ENCODE measurements around the gene PBX1. TPM values are rescaled to one million over a fixed set of nuclear protein-coding genes. Genes with fewer than 3 reads are reported as not detected.

PBX1 gene
- total and polyA plus RNA-seq, 2 of the 4 experiments (the other 2 are of a cell fraction) = 13.9 to 17.9 TPM

- no peak overlapping the region for H3K56ac ChIP-seq (ENCODE audit: extremely low read depth, insufficient read depth, low read length)
- peaks cover 8% of the 10 kb centered on the region; the same call in 1 of the 2 replicates for H4K20me1 ChIP-seq (ENCODE audit: insufficient read depth, low read length)
- H2BK20ac ChIP-seq (ENCODE audit: low read depth, low read length) = no peak overlapping the region
- no peak overlapping the region for H3K4me2 ChIP-seq (ENCODE audit: low read depth, low read length)
- no TSS peak for BruUV-seq (replicated peaks)
- H2AK5ac ChIP-seq (ENCODE audit: low read depth, low read length) = no peak overlapping the region
- 0 out of 4 replicates have a peak, but pooled peaks cover 5 to 11% of the 10 kb centered on the region in 2 experiments for H3K79me1 ChIP-seq (ENCODE audit: low read depth in 1 of 2, low read length in 2 of 2)
- no peak overlapping the region for H2BK120ac ChIP-seq (ENCODE audit: low read depth, low read length)
- no peak overlapping the region for H4K91ac ChIP-seq (ENCODE audit: insufficient read depth, low read depth, low read length)
- no peak overlapping the region for H3K27ac ChIP-seq (ENCODE audit: insufficient read depth, low read length)
- DNase-seq (no peak), ATAC-seq (ENCODE audit: low read depth) (no peak)
- no peaks in the 10 kb centered on the region for H3K27me3 ChIP-seq (ENCODE audit: control insufficient read depth, insufficient read depth, low read length)
- dilution Hi-C loops (cut with HindIII; ENCODE audit: low sequenced_read_pairs, unreplicated experiment) (no loop called here), in situ Hi-C loops (cut with MboI; ENCODE audit: low sequenced_read_pairs) (no loop called here), intact Hi-C loops (cut with micrococcal nuclease) (no loop called here)
- H3K18ac ChIP-seq (ENCODE audit: low read depth, low read length) = no peak overlapping the region
- H3K9me1 ChIP-seq (ENCODE audit: insufficient read depth, low read length) = 0 out of 2 replicates have a peak, but pooled peaks cover 3% of the 10 kb centered on the region
- peaks cover 4% of the 10 kb centered on the region; the same call in 1 of the 2 replicates for H3K4me1 ChIP-seq (ENCODE audit: control insufficient read depth, insufficient read depth, low read length)
- POLR2A ChIA-PET (ENCODE audit: unreplicated experiment) = no interaction called here
- no peak overlapping the region for H3K9ac ChIP-seq (ENCODE audit: low read depth, low read length)
- WGBS, 2 experiments (ENCODE audit: extremely low coverage in 2 of 2, insufficient read length in 1 of 2) = 60% methylated on average over 1 of the region's 4 CpGs; no CpG with 5 or more reads in 1 of the 2 experiments
- H4K8ac ChIP-seq (ENCODE audit: low read depth in 2 of 2, low read length in 2 of 2) = no peak overlapping the region
- no peak overlapping the region for H2AK9ac ChIP-seq (replicated peaks; ENCODE audit: low read depth, low read length, poor library complexity)
- H2AFZ ChIP-seq (replicated peaks; ENCODE audit: low read length, poor library complexity) = no peak overlapping the region
- no peak overlapping the region for H3K4me3 ChIP-seq (ENCODE audit: insufficient read depth, low read depth, low read length)
- no peak overlapping the region for H2BK5ac ChIP-seq (ENCODE audit: low read depth, low read length, poor library complexity, severe bottlenecking)
- no peak overlapping the region for H4K5ac ChIP-seq (ENCODE audit: low read depth, low read length)
- no peak overlapping the region for H3K4ac ChIP-seq (ENCODE audit: low read depth, low read length)
- no peak overlapping the region for H2BK15ac ChIP-seq (ENCODE audit: low read depth, low read length)
- CTCF ChIA-PET = no interaction called here
- no peaks in the 10 kb centered on the region for H3K9me3 ChIP-seq (ENCODE audit: control insufficient read depth, insufficient read depth, low read length)
- no peaks in the 10 kb centered on the region for H3K36me3 ChIP-seq (ENCODE audit: control insufficient read depth, insufficient read depth, low read length)
- H3K14ac ChIP-seq (replicated peaks; ENCODE audit: low read depth, low read length) = no peak overlapping the region
- H3K23ac ChIP-seq (ENCODE audit: low read depth, low read length) = no peak overlapping the region
- no peak for TF ChIP-seq CTCF (conservative IDR thresholded peaks at IDR 0.05; ENCODE audit: low read depth, low read length)
- TF ChIP-seq FOS (IDR thresholded peaks at IDR 0.05; ENCODE audit: low read depth, low read length) = no peak
- TF ChIP-seq MAZ (IDR thresholded peaks at IDR 0.05; ENCODE audit: borderline replicate concordance, low read depth, low read length) = no peak
- no peak for TF ChIP-seq CEBPB (IDR thresholded peaks at IDR 0.05; ENCODE audit: low read depth, low read length)
- TF ChIP-seq POLR2A (IDR thresholded peaks at IDR 0.05; ENCODE audit: low read depth, low read length) = no peak
- TF ChIP-seq MAFK (IDR thresholded peaks at IDR 0.05; ENCODE audit: low read depth, low read length) = no peak
- TF ChIP-seq USF2 (IDR thresholded peaks at IDR 0.05; ENCODE audit: low read depth, low read length) = no peak
- no peak for TF ChIP-seq RFX5 (IDR thresholded peaks at IDR 0.05; ENCODE audit: low read depth, low read length)
- no peak for TF ChIP-seq RCOR1 (IDR thresholded peaks at IDR 0.05; ENCODE audit: insufficient replicate concordance, low read length)
- TF ChIP-seq ELK1 (IDR thresholded peaks at IDR 0.05; ENCODE audit: borderline replicate concordance, low read depth, low read length) = no peak
- TF ChIP-seq BHLHE40 (IDR thresholded peaks at IDR 0.05; ENCODE audit: low read depth, low read length) = no peak
- no peak for TF ChIP-seq SMC3 (IDR thresholded peaks at IDR 0.05; ENCODE audit: low read depth, low read length)
- no peak for TF ChIP-seq RAD21 (IDR thresholded peaks at IDR 0.05; ENCODE audit: low read length)
- TF ChIP-seq MXI1 (IDR thresholded peaks at IDR 0.05; ENCODE audit: borderline replicate concordance, low read depth, low read length) = no peak
- TF ChIP-seq NFE2L2 (IDR thresholded peaks at IDR 0.05; ENCODE audit: low read depth, low read length) = no peak
These were observed 100.8 kb downstream of the PBX1 start for GRCh38 chr1:164659621-164660411.
